ENCODE data around the gene RTRAF.

GRCh38 chr14:52053044-52053443, 63.7 kb downstream of the RTRAF start:
- TF ChIP-seq CTCF (IDR thresholded peaks at IDR 0.05) (no peak), ZFX (IDR thresholded peaks at IDR 0.05; ENCODE audit: borderline replicate concordance) (no peak)
